HCT116 (cell line): Measurements from ENCODE around the gene FHOD1. TPM values are rescaled to one million over a fixed set of nuclear protein-coding genes. Genes with fewer than 3 reads are reported as not detected.

Source experiments
- ATAC-seq: fragments of 200-7000 bp; cut with Tn5 transposase; 2 replicates; pipeline ENCODE4 v1.9.1; 2020; ENCODE audit warnings: mild to moderate bottlenecking, moderate library complexity
- BruUV-seq: library from RNA; stranded (reverse); fragments of 400-500 nt; replicated peaks from 2 replicates; lab custom pipeline; 2021; lab: Mats Ljungman, UMichigan
- CTCF ChIA-PET: fragments of 300-600 bp; sonication (Branson Sonifier 250); formaldehyde crosslinking; loops from one replicate; lab custom pipeline; 2021; ENCODE audit warnings: antibody characterized with exemption; lab: Charles Lee
- POLR2A ChIA-PET: fragments of 300-600, 350-600 bp; sonication (Branson Sonifier 250); formaldehyde crosslinking; loops from one replicate; lab custom pipeline; 2021; ENCODE audit warnings: antibody characterized with exemption; lab: Charles Lee
- RAD21 ChIA-PET, 2 experiments: fragments of 300-600 bp; sonication (Branson Sonifier 250); formaldehyde crosslinking; loops; one replicate each; lab custom pipeline; 2023; ENCODE audit warnings: low total read pairs in 2 of 2; ENCODE audit not compliant: uncharacterized antibody in 2 of 2, unreplicated experiment in 2 of 2, low non-redundant PET in 1 of 2; lab: Charles Lee
- DNase-seq: peaks from one replicate; pipeline ENCODE4 v3.0.0-alpha.2; 2010; ENCODE audit warnings: low read depth, low spot score
- H2AFZ ChIP-seq: fragments of 200-600 bp; shearing (Covaris generic), sonication (generic); 2 replicates; pipeline ENCODE4 v1.6.1; 2017; ENCODE audit warnings: low read depth, mixed run types, mixed read lengths, antibody characterized with exemption, low read length; ENCODE audit not compliant: poor library complexity, severe bottlenecking
- H3K27ac ChIP-seq: 2 replicates; pipeline ENCODE4 v1.5.1; 2012; ENCODE audit warnings: low read depth, low read length
- H3K27me3 ChIP-seq: fragments of 200-600 bp; sonication (generic); 2 replicates; pipeline ENCODE4 v1.6.1; 2016; ENCODE audit warnings: mixed run types, low read length, mixed read lengths; ENCODE audit not compliant: insufficient read depth
- H3K36me3 ChIP-seq, 2 experiments: fragments of 200-500 bp in 1 of 2; fragments of 200-600 bp in 1 of 2; sonication (Bioruptor generic) in 1 of 2; sonication (generic) in 1 of 2; 2 replicates each; pipeline versions ENCODE4 v1.5.1 to v1.6.1; 2014 to 2016; ENCODE audit warnings: low read length in 2 of 2, inconsistent platforms in 1 of 2, mixed read lengths in 1 of 2, mixed run types in 1 of 2; ENCODE audit not compliant: insufficient read depth in 2 of 2, control insufficient read depth in 1 of 2
- H3K4me1 ChIP-seq, 2 experiments: fragments of 200-600 bp in 1 of 2; sonication (generic) in 1 of 2; 2 replicates each; pipeline versions ENCODE4 v1.5.1 to v1.6.1; 2012 to 2017; ENCODE audit warnings: low read length in 2 of 2, inconsistent platforms in 1 of 2, mild to moderate bottlenecking in 1 of 2, mixed read lengths in 1 of 2, mixed run types in 1 of 2, moderate library complexity in 1 of 2; ENCODE audit not compliant: insufficient read depth in 2 of 2, control insufficient read depth in 1 of 2
- H3K4me2 ChIP-seq: fragments of 200-600 bp; sonication (generic); 2 replicates; pipeline ENCODE4 v1.6.1; 2017; ENCODE audit warnings: mixed run types, low read length, mixed read lengths
- H3K4me3 ChIP-seq, 2 experiments: fragments of 200-600 bp in 1 of 2; sonication (generic) in 1 of 2; replicated peaks in 1 of 2; 2 replicates each; pipeline ENCODE4 v1.5.1; 2011 to 2016; ENCODE audit warnings: low read length in 2 of 2, control low read depth in 1 of 2, low read depth in 1 of 2, mild to moderate bottlenecking in 1 of 2, mixed read lengths in 1 of 2, mixed run types in 1 of 2
- H3K79me2 ChIP-seq: fragments of 200-600 bp; sonication (generic); 2 replicates; pipeline ENCODE4 v1.6.1; 2017; ENCODE audit warnings: mild to moderate bottlenecking, mixed run types, low read length, moderate library complexity, mixed read lengths; ENCODE audit not compliant: insufficient read depth
- H3K9ac ChIP-seq: fragments of 200-600 bp; sonication (generic); 2 replicates; pipeline ENCODE4 v1.6.1; 2016; ENCODE audit warnings: low read length, mixed read lengths
- H3K9me2 ChIP-seq: fragments of 200-600 bp; sonication (generic), shearing (Covaris generic); 2 replicates; pipeline ENCODE4 v1.6.1; 2017; ENCODE audit warnings: mixed run types, mild to moderate bottlenecking, moderate library complexity; ENCODE audit not compliant: insufficient read depth
- H3K9me3 ChIP-seq, 2 experiments: fragments of 200-500 bp in 1 of 2; fragments of 200-600 bp in 1 of 2; sonication (Bioruptor generic) in 1 of 2; sonication (generic) in 1 of 2; 2 replicates each; pipeline ENCODE4 v1.6.1; 2014 to 2017; ENCODE audit warnings: low read length in 2 of 2, mixed read lengths in 2 of 2, inconsistent platforms in 1 of 2, low read depth in 1 of 2, mild to moderate bottlenecking in 1 of 2, mixed run types in 1 of 2, moderate library complexity in 1 of 2; ENCODE audit not compliant: control insufficient read depth in 1 of 2, insufficient read depth in 1 of 2
- H4K20me1 ChIP-seq: fragments of 200-600 bp; sonication (generic), shearing (Covaris generic); 2 replicates; pipeline ENCODE4 v1.6.1; 2017; ENCODE audit warnings: mixed run types, mild to moderate bottlenecking, moderate library complexity; ENCODE audit not compliant: insufficient read depth
- CTCF ChIP-seq, 3 experiments: fragments of 200-600 bp in 1 of 3; sonication (generic) in 1 of 3; IDR thresholded peaks in 2 of 3; conservative IDR thresholded peaks in 1 of 3; 2 replicates each; pipeline ENCODE4 v1.5.1; 2012 to 2017; ENCODE audit warnings: low read depth in 2 of 3, low read length in 2 of 3, antibody characterized with exemption in 1 of 3, borderline replicate concordance in 1 of 3, control low read depth in 1 of 3, mild to moderate bottlenecking in 1 of 3, mixed read lengths in 1 of 3, mixed run types in 1 of 3, moderate library complexity in 1 of 3; ENCODE audit not compliant: insufficient read depth in 1 of 3
- EGR1 ChIP-seq: IDR thresholded peaks from 2 replicates; pipeline ENCODE4 v1.6.1; 2012; ENCODE audit warnings: low read depth
- ELF1 ChIP-seq: IDR thresholded peaks from 2 replicates; pipeline ENCODE4 v1.6.1; 2012; ENCODE audit warnings: low read depth, borderline replicate concordance
- EZH2 ChIP-seq: fragments of 200-600 bp; sonication (generic); IDR thresholded peaks from 2 replicates; pipeline ENCODE4 v1.6.1; 2017; ENCODE audit warnings: antibody characterized with exemption, mixed run types
- EZH2phosphoT487 ChIP-seq: fragments of 200-600 bp; IDR thresholded peaks from 2 replicates; pipeline ENCODE4 v1.6.1; 2018; ENCODE audit warnings: antibody characterized with exemption, borderline replicate concordance
- FOSL1 ChIP-seq: IDR thresholded peaks from 2 replicates; pipeline ENCODE4 v1.6.1; 2012; ENCODE audit warnings: low read depth
- MAX ChIP-seq: IDR thresholded peaks from 2 replicates; pipeline ENCODE4 v1.6.1; 2012
- SRF ChIP-seq: IDR thresholded peaks from 2 replicates; pipeline ENCODE4 v1.6.1; 2012; ENCODE audit warnings: low read depth
- TCF7L2 ChIP-seq: IDR thresholded peaks from 2 replicates; pipeline ENCODE4 v1.7.0; 2011; ENCODE audit warnings: borderline replicate concordance, inconsistent platforms; ENCODE audit not compliant: insufficient read depth, insufficient read length; ENCODE audit errors: extremely low read depth
- YY1 ChIP-seq: IDR thresholded peaks from 2 replicates; pipeline ENCODE4 v1.6.1; 2011; ENCODE audit warnings: low read length, low read depth, moderate library complexity, mild to moderate bottlenecking; ENCODE audit not compliant: insufficient replicate concordance; ENCODE audit errors: extremely low read depth
- ZBTB33 ChIP-seq: IDR thresholded peaks from 2 replicates; pipeline ENCODE4 v1.6.1; 2011; ENCODE audit warnings: mild to moderate bottlenecking, low read length, moderate library complexity; ENCODE audit not compliant: insufficient replicate concordance; ENCODE audit errors: extremely low read depth
- ZNF274 ChIP-seq: fragments of 200-500 bp; sonication (Bioruptor generic); IDR thresholded peaks from 2 replicates; pipeline ENCODE4 v1.6.1; 2014; ENCODE audit warnings: mild to moderate bottlenecking, low read depth, low read length, inconsistent platforms
- intact Hi-C: fragments of 100-400 bp; cut with micrococcal nuclease; formaldehyde crosslinking; loops from 2 replicates; pipeline ENCODE4 v1.10.0; 2022
- total RNA-seq: library from RNA; stranded (reverse); gene quantifications from one replicate; pipeline ENCODE4 v1.2.1, GENCODE V29; 2021; ENCODE audit not compliant: unreplicated experiment
- TF ChIP-seq, protein P1 (sequence below): IDR thresholded peaks from 2 replicates; pipeline ENCODE4 v1.6.1; 2012

FHOD1 gene
- total RNA-seq, 1 experiment from 2014 or later: 69.2 TPM

- no peak overlapping the region for H3K27ac ChIP-seq
- no peak for TF ChIP-seq FOSL1
- TF ChIP-seq ZBTB33: no peak
- TF ChIP-seq MAX: no peak
- no peak for TF ChIP-seq YY1
- TF ChIP-seq CTCF (IDR thresholded peaks at IDR 0.05 in 2 of 3, conservative IDR thresholded peaks at IDR 0.05 in 1 of 3; ENCODE audit: borderline replicate concordance in 1 of 3, insufficient read depth in 1 of 3, low read depth in 2 of 3, low read length in 2 of 3): no peak
- no peak for TF ChIP-seq SRF
- TF ChIP-seq ELF1: no peak
- no peak for TF ChIP-seq EZH2
- TF ChIP-seq, protein P1, sequence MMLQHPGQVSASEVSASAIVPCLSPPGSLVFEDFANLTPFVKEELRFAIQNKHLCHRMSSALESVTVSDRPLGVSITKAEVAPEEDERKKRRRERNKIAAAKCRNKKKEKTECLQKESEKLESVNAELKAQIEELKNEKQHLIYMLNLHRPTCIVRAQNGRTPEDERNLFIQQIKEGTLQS: no peak
- no peak for TF ChIP-seq TCF7L2
- TF ChIP-seq ZNF274: no peak
- TF ChIP-seq EGR1: no peak
- no peak for TF ChIP-seq EZH2phosphoT487
- no peaks in the 10 kb centered on the region for H3K27me3 ChIP-seq
- DNase-seq: no peak
- peaks cover 15% of the 10 kb centered on the region; the same call in 1 of the 2 replicates for H3K79me2 ChIP-seq
- no peak overlapping the region for H3K9ac ChIP-seq
- BruUV-seq: TSS peak; percentile 5
- CTCF ChIA-PET: interaction anchor here (1.6 kb wide), 1 partner anchor 42 kb away, joined by 7 read pairs; no protein-coding TSS in a partner anchor
- POLR2A ChIA-PET: no interaction called here
- ATAC-seq: no peak
- H2AFZ ChIP-seq: no peak overlapping the region
- no peaks in the 10 kb centered on the region for H3K9me2 ChIP-seq
- H3K4me1 ChIP-seq: peaks cover 15 to 37% of the 10 kb centered on the region in 2 experiments
- intact Hi-C loops: no loop called here
- H3K4me3 ChIP-seq: no peak overlapping the region
- H3K4me2 ChIP-seq: no peak overlapping the region
- peaks cover 15 to 21% of the 10 kb centered on the region in 2 experiments; a peak in 3 of 4 replicates for H3K36me3 ChIP-seq
- RAD21 ChIA-PET: no interaction called here
- no peaks in the 10 kb centered on the region for H3K9me3 ChIP-seq
- no peaks in the 10 kb centered on the region; the same call in 1 of the 2 replicates for H4K20me1 ChIP-seq
Measured at GRCh38 chr16:67201411-67202345, 45.6 kb downstream of the FHOD1 start.
